HTR-8/SVneo (cell line): ENCODE data around the gene SSR1.

ENCODE experiments used
- DNase-seq: peaks from one replicate; pipeline ENCODE4 v3.0.0; 2011; ENCODE audit warnings: low spot score, mixed read lengths; ENCODE audit not compliant: insufficient read length
- FAIRE-seq: peaks from 2 replicates; lab custom pipeline; 2011; peaks lifted over from hg19 to GRCh38; lab: Jason Lieb, UNC

Gene SSR1

DNA sequence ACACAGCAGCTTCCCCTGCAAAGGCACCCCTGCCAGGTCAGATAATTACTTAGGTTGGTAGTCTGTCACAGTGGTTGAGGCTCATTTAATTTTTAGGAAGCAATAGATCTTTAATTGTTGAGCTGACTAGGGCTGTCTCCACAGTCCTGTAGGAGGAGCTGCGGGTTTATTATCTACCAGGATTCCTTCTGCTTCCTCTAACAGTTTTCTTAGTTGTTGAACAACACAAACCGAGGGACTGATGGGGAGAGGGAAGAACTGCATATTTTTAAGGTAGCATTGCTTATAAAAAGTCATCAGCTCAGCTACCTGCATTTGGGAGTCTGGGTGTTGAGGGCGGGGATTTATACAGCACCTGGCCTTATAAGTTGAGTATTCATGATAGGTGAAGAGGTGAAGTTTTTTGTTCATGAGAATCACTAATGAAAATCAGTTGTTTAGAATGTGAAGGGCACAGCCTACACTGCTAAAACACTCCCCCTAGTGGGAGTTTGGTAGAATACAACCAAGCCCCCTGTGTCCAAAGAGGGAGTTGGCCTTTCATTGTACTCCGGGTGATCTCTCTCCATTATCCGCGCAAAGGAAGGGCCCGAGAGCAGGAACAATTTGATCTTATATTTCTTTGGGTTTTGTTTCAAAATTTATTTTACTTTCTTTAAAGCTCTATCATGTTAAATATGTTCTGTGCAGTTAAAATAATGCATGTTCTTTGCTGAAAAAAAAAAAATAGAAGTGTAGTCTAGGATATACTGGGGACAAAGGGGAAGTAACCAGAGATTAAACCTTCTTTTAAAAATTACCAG lies 69.6 kb downstream of the SSR1 start:
- DNase-seq (peak; percentile 74), FAIRE-seq (no peak)

DNA sequence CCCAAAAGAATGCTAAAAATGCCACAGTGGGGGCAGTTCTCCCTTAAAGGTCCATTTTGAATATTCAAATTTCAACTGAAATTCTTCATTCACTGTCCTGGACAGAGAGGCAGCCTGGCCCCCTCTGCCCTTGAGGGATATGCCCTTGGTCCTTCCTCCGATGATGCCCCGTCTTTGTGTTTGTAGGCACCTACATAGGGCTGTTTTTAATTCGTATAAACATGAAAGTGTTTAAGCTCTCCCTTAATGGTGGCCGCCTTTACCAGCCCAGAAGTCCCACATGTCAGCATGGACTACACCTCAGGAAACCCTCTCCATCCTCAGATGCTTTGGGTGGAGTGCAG lies 70.2 kb downstream of the SSR1 start:
- no peak for FAIRE-seq
- no peak for DNase-seq

DNA sequence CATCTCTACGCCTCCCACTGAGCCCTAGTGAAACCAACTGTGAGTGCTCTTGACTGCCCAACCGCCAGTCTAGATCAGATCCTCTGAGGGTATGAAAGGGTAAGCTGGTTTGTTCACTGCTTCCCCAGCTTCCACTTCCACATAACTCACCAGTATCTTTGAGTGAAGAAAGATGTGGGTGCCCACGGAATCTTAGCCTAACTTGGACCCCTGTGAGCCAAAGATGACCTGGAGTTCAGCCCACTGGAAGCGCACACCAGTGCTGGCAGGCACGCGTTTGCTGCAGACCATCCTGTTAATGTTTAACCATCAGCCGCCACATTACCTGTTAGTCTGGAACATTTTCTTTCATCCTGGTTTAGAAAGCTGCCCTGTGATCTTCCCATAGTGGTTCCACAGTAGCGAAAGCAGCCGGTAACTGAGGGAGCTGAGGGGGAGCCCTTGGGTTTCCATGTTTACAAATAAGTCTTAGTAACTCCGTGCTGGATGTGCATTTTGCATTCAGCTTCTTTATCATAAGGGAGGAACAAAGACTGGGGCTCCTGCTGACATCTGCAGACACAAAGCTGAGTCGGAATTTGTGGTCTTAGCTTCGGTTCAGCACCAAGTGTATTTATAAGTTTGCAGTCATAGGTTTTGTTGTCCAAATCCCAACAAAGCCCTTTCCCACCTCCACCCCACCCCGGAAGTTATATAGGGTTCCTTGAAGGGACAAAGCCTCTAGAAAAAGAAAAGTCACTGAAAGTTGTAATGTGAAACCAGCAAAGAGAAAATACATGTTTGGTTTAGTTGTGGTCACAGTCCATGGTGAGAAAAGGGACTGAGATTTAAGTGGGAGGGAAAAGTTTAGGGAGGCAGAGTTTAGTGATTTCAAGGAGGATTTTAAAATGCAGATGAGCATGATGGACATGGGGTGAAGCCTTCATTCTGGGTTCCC lies 71.0 kb downstream of the SSR1 start:
- DNase-seq (no peak), FAIRE-seq (no peak)

- FAIRE-seq (no peak), DNase-seq (no peak)
Measured at GRCh38 chr6:7241160-7241559, 71.8 kb downstream of the SSR1 start.

DNA sequence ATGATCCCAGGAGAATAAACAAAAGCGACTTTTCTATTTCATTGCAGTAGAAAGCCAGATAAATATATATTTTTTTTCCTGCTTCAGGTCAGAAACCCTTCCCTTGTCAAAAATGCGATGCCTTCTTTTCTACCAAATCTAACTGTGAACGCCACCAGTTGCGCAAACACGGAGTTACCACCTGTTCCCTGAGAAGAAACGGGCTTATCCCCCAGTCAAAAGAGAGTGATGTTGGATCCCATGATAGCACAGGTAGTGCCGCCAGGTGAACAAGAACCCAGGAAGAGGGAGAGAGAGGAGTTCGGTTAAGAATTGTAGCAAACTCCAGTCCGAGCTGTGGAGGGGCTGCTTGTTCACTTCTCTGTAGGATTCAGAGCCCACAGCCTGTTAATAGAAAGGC lies 72.6 kb downstream of the SSR1 start:
- DNase-seq: no peak

DNA sequence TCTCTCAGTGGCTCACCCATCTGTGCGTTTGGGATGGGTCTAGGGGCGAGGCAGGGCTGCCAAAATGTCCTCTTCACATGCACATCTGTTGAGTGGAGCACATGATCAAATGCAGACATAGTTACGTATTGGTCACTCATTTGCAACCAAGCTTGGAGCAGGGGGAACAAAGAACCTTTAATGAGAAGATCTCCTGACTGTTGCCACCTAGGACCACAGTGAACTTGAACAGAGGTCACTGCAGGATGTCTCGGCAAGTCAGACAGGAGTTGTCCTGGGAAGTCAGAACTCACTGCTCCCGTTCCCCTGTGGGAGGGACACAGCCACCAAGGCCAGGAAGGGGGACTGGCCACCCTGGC lies 73.4 kb downstream of the SSR1 start:
- no peak for DNase-seq
- FAIRE-seq: peak; percentile 13

More for the DNA sequence above, 72.6 kb downstream of the SSR1 start:
- FAIRE-seq: no peak

- FAIRE-seq: peak; percentile 26
- DNase-seq: peak; percentile 62
Measured at GRCh38 chr6:7238900-7239589, 74.0 kb downstream of the SSR1 start.

- DNase-seq (no peak), FAIRE-seq (no peak)
Measured at GRCh38 chr6:7238526-7238899, 74.5 kb downstream of the SSR1 start.

GRCh38 chr6:7237653-7238188 lies 75.3 kb downstream of the SSR1 start:
- DNase-seq (no peak), FAIRE-seq (no peak)

GRCh38 chr6:7236306-7237209 lies 76.4 kb downstream of the SSR1 start:
- no peak for FAIRE-seq
- no peak for DNase-seq

- DNase-seq (no peak), FAIRE-seq (no peak)
Measured at GRCh38 chr6:7235712-7236305, 77.2 kb downstream of the SSR1 start.

DNA sequence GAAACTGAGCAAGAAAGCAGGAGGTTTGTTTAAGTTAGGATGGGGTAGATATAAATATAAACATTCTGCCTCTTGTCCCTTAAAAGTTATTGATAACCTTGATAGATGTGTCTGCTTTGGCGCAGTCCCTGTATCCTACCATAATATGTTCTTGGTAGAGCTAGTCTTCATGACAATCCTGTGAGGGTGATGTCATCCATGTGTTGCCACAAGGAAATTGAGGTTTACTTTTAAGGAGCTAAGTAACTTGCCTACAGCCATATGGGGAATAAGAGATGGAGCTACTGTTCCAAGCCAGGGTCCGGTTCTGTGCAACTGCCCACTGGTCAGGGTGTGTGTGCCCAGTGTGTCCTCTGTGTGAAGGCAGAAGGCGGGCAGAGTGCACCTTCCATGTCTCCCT lies 78.5 kb downstream of the SSR1 start:
- FAIRE-seq: no peak
- DNase-seq: no peak

DNA sequence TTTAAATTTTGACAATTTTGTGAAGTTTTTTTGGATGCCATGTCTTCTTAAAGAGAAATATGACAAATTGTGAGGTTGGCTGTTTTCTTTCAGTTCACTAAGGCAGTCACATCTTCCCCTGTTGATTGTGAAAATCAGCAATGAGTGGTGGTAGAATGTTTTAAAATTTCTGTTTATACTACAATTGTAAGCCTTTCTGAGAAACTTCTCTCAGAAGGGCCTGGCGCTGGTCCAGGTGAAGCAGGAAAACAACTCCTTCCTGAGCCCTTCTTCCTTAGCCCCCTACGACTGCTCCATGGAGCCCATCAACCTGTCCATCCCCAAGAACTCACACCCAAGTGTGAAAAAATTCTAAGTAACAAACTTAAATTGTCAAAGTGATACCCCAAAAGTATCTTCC lies 80.6 kb downstream of the SSR1 start:
- DNase-seq (no peak), FAIRE-seq (no peak)

DNA sequence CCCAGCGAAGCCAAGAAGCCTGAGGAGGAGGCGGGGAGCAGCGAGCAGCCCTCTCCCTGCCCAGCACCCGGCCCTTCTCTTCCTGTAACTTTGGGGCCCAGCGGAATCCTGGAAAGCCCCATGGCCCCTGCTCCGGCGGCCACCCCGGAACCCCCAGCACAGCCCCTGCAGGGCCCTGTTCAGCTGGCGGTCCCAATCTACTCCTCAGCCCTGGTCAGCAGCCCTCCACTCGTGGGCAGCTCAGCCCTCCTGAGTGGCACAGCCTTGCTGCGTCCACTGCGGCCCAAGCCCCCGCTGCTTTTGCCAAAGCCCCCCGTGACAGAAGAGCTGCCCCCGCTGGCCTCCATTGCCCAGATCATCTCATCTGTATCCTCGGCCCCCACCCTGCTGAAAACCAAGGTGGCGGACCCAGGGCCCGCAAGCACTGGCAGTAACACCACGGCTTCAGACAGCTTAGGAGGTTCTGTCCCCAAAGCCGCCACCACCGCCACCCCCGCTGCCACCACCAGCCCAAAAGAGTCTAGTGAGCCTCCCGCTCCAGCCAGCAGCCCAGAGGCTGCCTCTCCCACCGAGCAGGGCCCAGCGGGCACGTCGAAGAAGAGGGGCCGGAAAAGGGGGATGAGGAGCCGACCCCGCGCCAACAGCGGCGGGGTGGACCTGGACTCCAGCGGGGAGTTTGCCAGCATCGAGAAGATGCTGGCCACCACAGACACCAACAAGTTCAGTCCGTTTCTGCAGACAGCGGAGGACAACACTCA lies 81.9 kb downstream of the SSR1 start:
- no peak for FAIRE-seq

DNA sequence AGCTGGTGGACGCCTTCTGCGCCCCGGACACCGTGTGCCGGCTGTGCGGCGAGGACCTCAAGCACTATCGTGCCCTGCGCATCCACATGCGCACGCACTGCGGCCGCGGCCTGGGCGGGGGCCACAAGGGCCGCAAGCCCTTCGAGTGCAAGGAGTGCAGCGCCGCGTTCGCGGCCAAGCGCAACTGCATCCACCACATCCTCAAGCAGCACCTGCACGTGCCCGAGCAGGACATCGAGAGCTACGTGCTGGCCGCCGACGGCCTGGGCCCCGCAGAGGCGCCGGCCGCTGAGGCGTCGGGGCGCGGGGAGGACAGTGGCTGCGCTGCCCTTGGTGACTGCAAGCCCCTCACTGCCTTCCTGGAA lies 82.7 kb downstream of the SSR1 start:
- DNase-seq (no peak), FAIRE-seq (no peak)

More for the DNA sequence above, 81.9 kb downstream of the SSR1 start:
- DNase-seq: no peak

DNA sequence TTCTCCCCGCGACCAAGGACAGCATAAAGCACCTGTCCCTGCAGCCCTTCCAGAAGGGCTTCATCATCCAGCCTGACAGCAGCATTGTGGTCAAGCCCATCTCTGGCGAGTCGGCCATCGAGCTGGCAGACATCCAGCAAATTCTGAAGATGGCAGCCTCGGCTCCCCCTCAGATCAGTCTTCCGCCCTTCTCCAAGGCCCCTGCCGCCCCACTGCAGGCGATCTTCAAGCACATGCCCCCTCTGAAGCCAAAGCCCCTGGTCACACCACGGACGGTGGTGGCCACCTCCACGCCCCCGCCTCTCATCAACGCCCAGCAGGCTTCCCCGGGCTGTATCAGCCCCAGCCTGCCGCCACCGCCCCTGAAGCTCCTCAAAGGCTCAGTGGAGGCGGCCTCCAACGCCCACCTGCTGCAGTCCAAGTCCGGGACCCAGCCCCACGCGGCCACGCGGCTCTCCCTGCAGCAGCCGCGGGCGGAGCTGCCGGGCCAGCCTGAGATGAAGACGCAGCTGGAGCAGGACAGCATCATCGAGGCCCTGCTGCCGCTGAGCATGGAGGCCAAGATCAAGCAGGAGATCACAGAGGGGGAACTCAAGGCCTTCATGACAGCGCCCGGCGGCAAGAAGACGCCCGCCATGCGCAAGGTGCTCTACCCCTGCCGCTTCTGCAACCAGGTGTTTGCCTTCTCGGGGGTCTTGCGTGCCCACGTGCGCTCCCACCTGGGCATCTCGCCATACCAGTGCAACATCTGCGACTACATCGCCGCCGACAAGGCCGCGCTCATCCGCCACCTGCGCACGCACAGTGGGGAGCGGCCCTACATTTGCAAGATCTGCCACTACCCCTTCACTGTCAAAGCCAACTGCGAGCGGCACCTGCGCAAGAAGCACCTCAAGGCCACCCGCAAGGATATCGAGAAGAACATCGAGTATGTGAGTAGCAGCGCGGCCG lies 83.3 kb downstream of the SSR1 start:
- FAIRE-seq: no peak
- DNase-seq: no peak

DNA sequence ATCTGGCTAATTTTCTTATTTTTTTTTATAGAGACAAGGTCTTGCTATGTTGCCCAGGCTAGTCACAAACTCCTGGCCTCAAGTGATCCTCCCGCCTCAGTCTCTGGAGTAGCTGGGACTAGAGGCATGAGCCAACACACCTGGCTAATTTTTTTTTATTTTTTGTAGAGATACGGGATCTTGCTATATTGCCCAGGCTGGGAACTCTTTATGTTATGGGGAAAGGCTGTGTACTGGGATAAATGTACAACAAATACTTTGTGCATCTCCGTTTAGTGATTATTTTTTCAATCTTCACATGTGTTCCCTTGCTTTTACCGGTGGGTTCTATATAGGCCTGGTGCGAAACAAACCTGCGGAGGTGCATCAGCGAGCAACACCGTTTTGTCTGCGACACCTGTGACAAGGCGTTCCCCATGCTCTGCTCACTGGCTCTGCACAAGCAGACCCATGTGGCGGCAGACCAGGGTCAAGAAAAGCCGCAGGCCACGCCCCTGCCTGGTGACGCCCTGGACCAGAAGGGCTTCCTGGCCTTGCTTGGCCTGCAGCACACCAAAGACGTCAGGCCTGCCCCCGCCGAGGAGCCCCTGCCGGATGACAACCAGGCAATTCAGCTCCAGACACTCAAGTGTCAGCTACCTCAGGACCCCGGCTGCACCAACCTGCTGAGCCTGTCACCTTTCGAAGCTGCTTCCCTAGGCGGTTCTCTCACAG lies 84.2 kb downstream of the SSR1 start:
- FAIRE-seq (no peak), DNase-seq (no peak)
